Left ventricle myocardium superior (tissue), 1 donor: ENCODE data around the gene CAVIN3. TPM values are rescaled to one million over a fixed set of nuclear protein-coding genes. Genes with fewer than 3 reads are reported as not detected.
A peak's percentile ranks its signal among the peaks of the same experiment; 100 is the strongest.

Source experiments
- ATAC-seq: fragments of 200-7000 bp; cut with Tn5 transposase; one replicate; pipeline ENCODE4 v1.9.1; 2020; ENCODE audit warnings: mild to moderate bottlenecking, moderate library complexity
- DNase-seq: peaks from one replicate; pipeline ENCODE4 v3.0.0-alpha.2; 2020
- intact Hi-C: fragments of 100-400 bp; cut with micrococcal nuclease; formaldehyde crosslinking; loops from one replicate; pipeline ENCODE4 v1.11.0; 2022
- total RNA-seq: library from RNA; stranded (reverse); fragmentation: NEBNext Ultra II Directional; extraction: Animal tissue kit (Norgen Biotek cat#: 25700); gene quantifications from one replicate; pipeline ENCODE4 v1.2.1, GENCODE V29; 2021
- donor health status: DM: no; HTN: yes; CAD: no; lungs with severe emphysema.

Gene CAVIN3
- total RNA-seq, 1 donor from 2014 or later: 31.1 TPM

- DNase-seq (no peak), ATAC-seq (no peak)
- intact Hi-C loops: no loop called here
Measured at GRCh38 chr11:6328321-6328720, 8.0 kb upstream of the CAVIN3 start.

DNA sequence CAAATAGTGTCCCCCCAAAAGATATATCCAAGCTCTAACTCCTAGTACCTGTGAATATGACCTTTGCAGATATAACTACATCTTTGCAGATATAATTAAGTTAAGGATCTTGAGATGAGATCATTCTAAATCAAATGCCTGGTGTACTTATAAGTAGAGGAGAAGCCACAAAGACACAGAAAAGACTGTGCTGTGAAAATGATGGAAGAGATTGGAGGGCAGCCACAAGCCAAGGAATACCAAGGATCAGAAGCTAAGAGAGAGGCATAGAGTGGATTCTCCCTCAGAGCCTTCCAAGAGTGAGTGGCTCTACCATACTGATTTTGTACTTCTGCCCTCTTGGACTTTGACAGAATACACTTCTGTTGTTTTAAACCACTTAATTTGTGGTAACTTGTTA is 7.5 kb upstream of the CAVIN3 start:
- DNase-seq (no peak), ATAC-seq (no peak)
- intact Hi-C loops: no loop called here

DNA sequence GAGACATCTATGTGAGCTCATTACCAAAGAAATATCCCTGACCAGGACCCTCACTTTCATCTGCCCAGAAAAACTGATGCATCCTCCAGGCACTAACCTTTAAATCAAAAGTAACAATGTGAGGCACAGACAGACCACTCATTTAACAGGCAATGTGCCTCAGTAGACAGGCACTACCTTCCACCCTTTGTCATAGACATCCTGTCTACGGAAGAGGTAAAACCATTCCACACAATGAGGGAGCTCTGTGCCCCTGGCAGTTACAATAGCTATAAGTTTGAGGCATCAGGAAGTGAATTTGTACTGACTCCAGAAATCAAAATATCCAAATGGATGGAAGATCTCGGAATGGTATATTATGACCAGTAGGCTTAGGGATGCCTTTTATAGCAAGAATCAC is 6.7 kb upstream of the CAVIN3 start:
- DNase-seq: no peak
- ATAC-seq: peak; percentile 42
- intact Hi-C loops: no loop called here

DNA sequence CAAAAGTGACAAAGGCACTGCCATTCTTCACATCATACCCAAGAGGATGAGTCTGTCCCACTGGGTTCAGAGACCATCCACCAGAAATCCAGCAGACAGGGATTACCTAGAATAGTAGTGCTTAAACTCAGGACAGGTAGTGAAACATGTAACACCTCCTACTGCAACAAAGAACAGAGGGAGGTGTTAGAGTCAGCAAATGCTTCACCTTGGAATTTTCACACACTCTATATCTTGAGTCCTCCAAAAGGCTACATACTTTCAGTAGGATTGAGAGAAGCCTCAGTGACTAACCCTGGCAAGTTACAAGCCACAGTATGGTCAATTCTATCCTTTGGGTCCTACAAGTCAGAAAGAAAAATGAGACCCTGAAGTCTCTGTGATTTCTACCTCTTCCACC is 6.0 kb upstream of the CAVIN3 start:
- intact Hi-C loops: no loop called here
- ATAC-seq: no peak

DNA sequence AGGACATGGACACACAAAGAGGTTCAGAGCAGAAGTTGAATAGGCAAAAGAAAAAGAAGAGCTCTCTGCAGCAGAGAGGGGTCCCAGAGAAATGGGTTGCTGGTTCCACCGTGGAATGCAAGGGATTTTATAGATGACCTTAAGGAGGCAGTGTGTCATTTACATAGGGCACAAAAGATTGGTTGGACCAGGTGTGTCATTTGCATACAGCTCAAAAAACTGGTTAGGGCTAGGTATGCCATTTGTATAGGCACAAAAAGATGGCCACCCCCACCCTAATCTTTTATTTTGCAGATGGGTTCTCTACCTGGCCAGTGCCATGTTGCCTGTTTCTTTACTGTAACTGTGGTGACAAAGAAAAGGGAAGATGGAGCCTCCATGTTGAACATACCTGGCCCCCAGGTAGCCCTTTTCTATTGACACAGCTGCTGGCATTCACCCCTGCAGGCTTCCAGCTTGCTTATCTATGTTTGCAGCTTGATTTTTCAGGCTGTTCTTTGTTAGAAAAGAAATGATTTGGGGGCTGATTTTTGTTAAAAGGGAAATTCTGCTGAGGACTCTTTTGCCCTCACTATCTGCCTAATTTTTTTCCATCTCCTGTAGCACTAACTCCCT is 3.1 kb upstream of the CAVIN3 start:
- intact Hi-C loops: no loop called here
- DNase-seq: no peak
- no peak for ATAC-seq

More for the DNA sequence above, 6.0 kb upstream of the CAVIN3 start:
- DNase-seq: no peak

DNA sequence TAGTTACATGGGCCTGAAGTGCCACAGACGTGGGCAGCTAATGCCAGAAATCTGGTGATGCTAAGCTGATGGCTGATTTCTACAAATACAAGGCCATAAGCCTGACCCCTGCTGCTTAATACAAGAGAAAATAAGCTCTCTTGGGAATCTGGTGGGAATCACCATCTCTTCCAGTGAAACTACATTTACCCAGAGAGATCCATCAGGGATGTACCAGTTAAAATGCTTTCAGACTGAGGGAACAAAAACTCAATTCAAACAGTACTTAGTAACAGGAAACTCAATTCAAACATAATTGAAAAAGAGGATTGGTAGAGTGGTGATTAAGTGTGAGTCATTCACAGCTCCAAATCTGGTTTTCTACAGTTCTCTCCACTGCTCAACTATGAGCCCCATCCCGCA is 1.7 kb upstream of the CAVIN3 start:
- no peak for ATAC-seq
- intact Hi-C loops: no loop called here
- DNase-seq: no peak

DNA sequence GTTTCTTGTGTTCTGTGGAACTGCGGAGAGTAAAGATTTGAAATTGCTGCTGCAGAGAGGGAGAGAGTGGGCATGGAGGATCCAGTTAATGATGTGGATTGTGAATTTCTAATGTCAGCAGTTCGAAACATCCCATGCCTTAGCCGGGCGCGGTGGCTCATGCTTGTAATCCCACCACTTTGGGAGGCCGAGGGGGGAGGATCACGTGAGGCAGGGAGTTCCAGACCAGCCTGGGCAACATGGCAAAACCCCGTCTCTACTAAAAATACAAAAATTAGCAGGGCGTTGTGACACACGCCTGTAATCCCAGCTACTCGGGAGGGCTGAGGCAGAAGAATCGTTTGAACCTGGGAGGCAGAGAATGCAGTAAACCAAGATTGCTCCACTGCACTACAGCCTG is 1.1 kb upstream of the CAVIN3 start:
- no peak for ATAC-seq
- intact Hi-C loops: no loop called here
- DNase-seq: peak; percentile 35

- intact Hi-C loops: loop anchor here (10.0 kb wide), 1 partner anchor 85 kb away; the partner anchor contains the start of genes CNGA4 and FHIP1B
- peak; percentile 94 for DNase-seq
- ATAC-seq: peak; percentile 93
Measured at GRCh38 chr11:6319704-6320410, 444 bp downstream of the CAVIN3 start.

DNA sequence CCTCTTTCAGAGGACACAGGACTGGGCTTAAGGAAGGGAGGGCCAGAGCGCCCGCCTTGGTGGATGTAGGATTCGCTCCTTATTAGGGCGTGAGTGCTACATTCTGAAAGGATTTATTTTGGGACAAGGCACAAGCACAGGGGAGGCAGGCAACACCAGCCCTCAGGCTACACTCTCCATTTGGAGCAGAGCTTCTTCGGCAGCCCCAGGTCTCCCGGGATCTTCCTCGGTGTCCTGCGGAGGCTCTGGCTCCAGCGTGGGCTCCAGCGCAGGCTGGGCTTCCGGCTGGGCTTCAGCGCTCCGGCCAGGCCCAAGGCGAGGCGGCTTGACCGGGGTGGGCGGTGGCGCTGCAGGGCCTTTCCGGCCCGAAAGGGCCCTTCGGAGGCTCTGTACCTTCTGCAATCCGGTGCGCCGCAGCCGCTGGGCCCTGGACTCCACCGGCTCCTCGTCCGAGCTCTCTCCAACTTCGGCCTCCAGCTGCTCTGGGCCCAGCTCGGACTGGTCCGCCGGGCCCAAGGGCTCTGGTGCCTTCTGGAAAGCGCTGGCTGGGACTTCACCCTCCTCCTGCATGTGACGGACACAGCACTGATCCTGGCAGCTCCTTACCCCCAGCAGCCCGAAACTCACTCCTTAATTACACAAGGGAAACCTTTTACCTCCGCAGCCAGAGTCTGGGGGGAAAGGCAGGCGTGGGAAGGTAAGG is 1.1 kb downstream of the CAVIN3 start:
- DNase-seq: peak; percentile 78
- peak; percentile 59 for ATAC-seq
- intact Hi-C loops: loop anchor here (10.0 kb wide), 1 partner anchor 84 kb away; the partner anchor contains the start of genes CNGA4 and FHIP1B

DNA sequence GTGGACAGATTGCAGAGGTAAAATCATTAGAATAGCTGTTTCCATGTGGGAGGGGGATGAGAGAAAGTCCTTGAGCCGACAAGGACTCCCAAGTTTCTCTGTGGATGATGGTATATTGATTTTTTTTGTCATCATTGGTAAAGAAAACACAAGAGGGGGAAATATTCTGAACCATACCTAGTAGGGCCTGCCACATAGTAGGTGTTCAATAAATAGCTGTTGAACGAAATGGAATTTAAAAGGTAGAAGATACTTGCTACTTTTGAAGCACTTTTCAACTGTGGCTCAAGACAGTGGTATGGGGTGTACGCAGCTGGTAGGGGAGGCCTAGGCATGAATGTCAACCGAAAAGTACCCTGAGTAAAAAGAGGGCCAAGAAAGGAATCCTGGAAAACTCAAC is 2.1 kb downstream of the CAVIN3 start:
- ATAC-seq: no peak
- intact Hi-C loops: loop anchor here (10.0 kb wide), 1 partner anchor 83 kb away; the partner anchor contains the start of genes CNGA4 and FHIP1B
- no peak for DNase-seq

DNA sequence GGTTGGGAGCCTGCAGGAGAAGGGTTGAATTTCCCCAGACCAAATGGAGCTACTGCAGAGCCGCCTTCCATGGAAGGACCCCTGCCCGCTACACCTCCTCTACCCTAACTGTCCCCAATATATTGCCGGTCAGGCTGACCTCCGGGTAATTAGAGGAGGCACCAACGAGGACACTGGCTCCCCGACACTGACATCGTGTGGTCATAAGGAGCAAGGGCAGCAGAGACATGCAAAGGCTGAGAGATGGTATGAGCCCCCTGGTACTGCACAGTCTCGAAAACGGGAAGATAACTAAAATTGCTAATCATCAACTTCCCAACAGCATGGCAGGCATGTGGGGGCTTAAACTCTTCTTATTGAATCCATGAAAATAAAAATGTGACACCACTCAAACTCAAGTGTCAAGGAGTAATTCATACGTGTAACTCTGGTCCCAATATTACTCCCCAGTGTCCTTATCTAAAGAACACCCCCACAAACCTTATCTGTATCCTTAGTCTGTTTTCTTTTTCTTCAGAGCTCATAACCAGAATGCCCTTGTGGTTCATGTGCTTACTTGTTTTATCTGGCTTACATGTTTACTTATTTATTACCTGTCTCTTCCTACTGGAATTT is 4.4 kb downstream of the CAVIN3 start:
- DNase-seq: peak; percentile 71
- intact Hi-C loops: loop anchor here (10.0 kb wide), 1 partner anchor 81 kb away; the partner anchor contains the start of genes CNGA4 and FHIP1B
- no peak for ATAC-seq

- no peak for ATAC-seq
- intact Hi-C loops: loop anchor here (10.0 kb wide), 1 partner anchor 77 kb away; the partner anchor contains the start of genes CNGA4 and FHIP1B
- DNase-seq: no peak
Measured at GRCh38 chr11:6312106-6312505, 8.2 kb downstream of the CAVIN3 start.

- no peak for DNase-seq
- intact Hi-C loops: no loop called here
- ATAC-seq: no peak
Measured at GRCh38 chr11:6307876-6308275, 12.4 kb downstream of the CAVIN3 start.

DNA sequence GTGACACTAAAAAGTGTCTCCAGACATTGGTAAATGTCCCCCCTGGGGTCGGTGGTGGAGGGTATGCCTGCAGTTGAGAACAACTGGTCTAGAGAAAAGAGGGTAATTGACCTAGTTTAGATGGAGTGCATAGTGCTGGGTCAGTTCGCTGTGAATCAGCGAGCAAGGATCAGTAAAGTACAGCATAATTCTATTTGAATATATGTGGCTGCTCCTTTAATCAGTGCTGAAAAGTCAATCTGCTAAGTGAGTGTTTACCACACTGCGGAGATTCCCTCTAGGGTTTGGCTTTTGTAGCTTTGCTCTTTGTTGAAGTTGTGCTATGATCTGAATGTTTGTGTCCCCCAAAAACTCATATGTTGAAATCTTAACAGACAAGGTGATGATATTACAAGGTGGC is 15.0 kb downstream of the CAVIN3 start:
- no peak for DNase-seq
- intact Hi-C loops: no loop called here
- no peak for ATAC-seq

- intact Hi-C loops: no loop called here
- no peak for ATAC-seq
- DNase-seq: no peak
Measured at GRCh38 chr11:6303661-6304060, 16.6 kb downstream of the CAVIN3 start.

- ATAC-seq: no peak
- no peak for DNase-seq
- intact Hi-C loops: no loop called here
Measured at GRCh38 chr11:6301096-6301495, 19.2 kb downstream of the CAVIN3 start.

GRCh38 chr11:6300325-6300724 is 20.0 kb downstream of the CAVIN3 start:
- no peak for ATAC-seq

GRCh38 chr11:6298605-6299004 is 21.7 kb downstream of the CAVIN3 start:
- peak; percentile 92 for ATAC-seq
- intact Hi-C loops: no loop called here
- peak; percentile 71 for DNase-seq

More at GRCh38 chr11:6300325-6300724, 20.0 kb downstream of the CAVIN3 start:
- DNase-seq: no peak
- intact Hi-C loops: no loop called here

DNA sequence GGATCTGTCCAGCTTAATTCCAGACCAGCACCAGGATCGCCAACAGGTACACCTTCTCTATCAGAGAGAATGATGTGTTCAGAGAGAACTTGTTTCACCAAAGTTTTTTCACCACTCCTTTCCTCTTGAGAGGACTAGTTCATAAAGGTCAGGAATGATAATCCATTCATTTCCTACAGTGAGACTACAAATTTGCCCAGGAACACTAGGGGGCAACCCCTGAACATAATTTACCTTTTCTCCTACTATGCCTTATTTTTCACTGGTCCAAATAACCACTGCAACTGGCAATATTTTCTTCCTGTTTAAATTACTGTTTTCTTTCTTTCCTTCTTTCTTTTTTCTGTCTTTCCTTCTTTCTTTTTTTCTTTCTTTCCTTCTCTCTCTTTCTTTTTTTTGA is 22.5 kb downstream of the CAVIN3 start:
- DNase-seq (no peak), ATAC-seq (peak; percentile 38)
- intact Hi-C loops: no loop called here

- intact Hi-C loops: no loop called here
- no peak for DNase-seq
- peak; percentile 82 for ATAC-seq
Measured at GRCh38 chr11:6285019-6285418, 35.3 kb downstream of the CAVIN3 start.
